GM18520 (cell line): ENCODE data around the gene NCEH1.
"Not testable (repeated sequence)": the region's sequence is repeated elsewhere in the genome, so short reads cannot be mapped to it uniquely, and the experiment has no call there.

ENCODE experiments used
- ATAC-seq: cut with Tn5 transposase; IDR thresholded peaks from one replicate; pipeline ENCODE4 v1.9.1; 2021; ENCODE audit not compliant: unreplicated experiment

The NCEH1 gene

GRCh38 chr3:172708921-172709773 is 1.7 kb downstream of the NCEH1 start:
- no peak for ATAC-seq

DNA sequence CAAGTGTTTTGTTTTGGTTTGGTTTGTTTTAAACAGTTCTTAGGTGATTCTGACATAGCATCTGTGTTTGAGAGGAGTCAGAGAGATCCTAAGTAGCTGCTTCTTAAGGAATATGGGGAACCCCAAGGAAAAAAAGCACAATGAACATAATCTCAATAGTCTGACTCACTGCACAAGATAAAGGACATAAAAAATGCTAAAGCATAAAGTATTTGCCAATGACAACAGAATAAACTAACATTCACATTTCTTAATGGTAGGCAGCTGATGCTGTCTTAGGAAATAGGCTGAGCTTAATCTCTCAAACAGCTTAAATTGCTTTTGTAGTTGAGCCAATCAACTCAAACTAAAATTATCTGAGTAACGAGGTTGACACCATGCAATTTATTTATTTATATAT is 2.9 kb downstream of the NCEH1 start:
- no peak for ATAC-seq

- no peak for ATAC-seq
Observed at GRCh38 chr3:172707030-172707429, 3.8 kb downstream of the NCEH1 start.

DNA sequence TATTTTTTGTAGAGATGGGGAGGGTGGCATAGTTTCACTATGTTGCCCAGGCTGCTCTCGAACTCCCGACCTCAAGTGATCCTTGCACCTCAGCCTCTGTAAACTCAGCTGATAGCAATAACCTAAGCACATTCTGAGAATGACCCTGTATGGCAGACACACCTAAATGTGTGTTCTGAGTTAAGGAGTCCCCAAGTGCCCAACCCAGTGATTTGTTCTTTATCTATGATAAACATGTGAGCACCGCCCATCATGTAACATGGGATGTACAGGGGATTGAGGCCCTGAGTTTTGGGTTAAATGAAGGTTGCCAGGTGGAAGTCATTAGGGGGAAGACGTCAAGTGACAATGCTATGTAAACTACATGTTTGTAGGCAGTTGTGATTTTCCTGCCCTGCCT is 5.7 kb downstream of the NCEH1 start:
- ATAC-seq, result no peak

- no peak for ATAC-seq
Observed at GRCh38 chr3:172704001-172704400, 6.9 kb downstream of the NCEH1 start.

DNA sequence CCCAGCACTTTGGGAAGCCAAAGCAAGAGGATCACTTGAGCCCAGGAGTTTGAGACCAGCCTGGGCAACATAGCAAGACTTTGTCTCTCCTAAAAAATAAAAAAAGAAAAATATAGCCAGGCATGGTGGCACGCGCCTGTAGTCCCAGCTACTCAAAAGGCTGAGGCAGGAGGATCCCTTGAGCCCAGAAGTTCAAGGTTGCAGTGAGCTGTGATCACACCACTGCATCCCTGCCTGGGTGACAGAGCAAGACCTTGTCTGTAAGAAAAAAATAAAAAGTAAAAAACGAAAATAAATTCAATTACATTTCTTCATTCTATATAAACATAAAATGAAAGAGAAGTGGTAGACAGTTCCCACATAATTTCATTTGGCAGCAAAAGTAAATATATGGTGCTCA is 8.1 kb downstream of the NCEH1 start:
- not testable (repeated sequence) for ATAC-seq

DNA sequence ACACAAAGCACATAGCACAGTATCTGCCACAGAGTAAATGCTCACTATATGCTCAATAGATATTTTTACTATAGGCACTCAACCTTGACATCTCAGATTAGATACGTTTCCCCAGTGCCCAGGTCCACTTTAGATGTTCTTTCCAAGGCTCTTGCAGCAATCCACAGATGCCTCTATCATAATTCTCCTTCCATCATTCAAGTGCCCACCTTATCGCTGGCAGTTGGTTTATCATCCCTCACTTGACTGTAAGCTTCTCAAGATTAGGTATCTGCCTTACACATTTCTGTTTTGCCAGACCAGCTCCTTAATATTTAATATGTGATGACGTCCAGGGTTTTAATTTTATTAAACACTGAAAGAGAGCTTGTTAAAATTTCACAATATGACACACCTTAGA is 8.6 kb downstream of the NCEH1 start:
- ATAC-seq, result no peak

- no peak for ATAC-seq
Observed at GRCh38 chr3:172701751-172702150, 9.1 kb downstream of the NCEH1 start.

DNA sequence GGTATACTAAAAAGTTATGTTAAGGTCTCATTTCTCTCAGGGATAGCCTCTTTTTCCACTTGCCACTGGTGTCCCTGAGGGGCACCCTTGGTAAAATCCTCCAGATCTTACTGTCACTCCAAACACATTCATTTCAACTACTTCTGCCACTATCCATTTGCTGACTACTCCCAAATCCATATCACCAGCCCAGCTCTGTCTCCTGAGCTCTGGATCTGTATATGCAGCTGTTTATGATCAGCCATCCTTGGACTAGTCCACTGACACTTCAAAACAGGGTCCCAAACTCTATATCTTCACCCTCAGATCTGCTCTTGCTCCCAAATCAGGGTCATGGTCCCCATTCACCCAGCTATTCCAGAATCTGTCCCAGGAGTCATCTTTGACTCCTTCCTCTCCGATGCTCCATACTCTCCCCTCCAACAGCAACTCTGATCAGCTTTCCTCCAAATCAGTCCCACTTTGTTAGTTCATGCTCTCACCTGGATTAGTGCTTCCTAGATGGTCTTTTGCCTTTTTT is 9.9 kb downstream of the NCEH1 start:
- no peak for ATAC-seq

DNA sequence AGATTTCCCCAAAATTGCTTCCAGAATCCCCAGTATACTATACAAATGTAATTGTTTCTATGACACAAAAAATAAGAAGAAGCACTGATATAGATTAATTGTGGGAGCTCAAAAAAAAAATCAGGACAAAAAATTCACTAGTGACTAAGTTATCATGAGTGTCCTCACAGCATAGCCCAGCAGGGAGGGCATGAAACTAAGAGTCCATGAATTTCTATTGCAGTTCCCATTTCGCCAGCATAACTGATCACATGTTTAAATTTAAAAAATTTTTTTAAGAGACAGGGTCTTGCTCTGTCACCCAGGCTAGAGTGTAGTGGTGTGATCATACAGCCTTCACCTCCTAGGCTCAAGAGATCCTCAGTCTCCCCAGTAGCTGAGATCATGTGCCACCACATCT is 10.6 kb downstream of the NCEH1 start:
- no peak for ATAC-seq

DNA sequence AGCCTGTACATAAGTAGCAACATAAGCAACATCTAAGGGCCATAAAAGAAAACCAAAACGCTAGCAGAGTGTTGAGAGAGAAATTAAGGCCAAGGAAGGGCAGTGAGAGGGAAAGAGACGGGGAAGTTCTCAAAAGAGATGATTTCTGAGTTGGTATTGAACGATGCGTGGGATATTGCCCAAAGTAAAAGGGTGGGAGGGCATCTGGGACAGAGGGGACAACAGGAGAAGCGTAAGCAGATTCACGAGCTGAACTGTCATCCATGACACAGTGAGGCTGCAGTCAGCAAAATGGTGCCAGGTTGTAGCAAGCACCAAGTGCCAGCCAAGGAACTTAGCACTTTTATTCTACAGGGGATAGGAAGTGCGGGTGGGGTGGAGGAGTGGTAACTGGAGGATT is 11.8 kb downstream of the NCEH1 start:
- ATAC-seq, result no peak

GRCh38 chr3:172698631-172699030 is 12.2 kb downstream of the NCEH1 start:
- ATAC-seq, result no peak

- ATAC-seq, result no peak
Observed at GRCh38 chr3:172697558-172697957, 13.3 kb downstream of the NCEH1 start.

DNA sequence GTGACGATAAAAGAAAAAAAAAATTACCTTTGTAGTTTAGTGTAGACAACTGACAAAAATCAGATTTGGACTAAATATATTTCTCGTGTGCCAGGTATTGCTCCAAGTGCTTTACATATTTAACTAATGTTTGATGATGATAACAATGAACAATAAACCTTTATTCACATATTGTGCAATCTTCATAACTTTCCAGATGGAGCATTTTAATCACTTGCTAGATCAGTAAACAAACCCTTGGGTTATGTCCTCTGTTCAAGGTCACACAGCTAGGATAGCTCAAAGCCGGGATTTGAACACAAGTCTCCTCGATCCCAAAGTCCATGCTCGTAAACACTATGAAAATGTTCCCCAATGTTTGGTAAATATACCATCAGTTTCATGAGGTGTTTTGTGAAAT is 14.5 kb downstream of the NCEH1 start:
- ATAC-seq, result no peak

GRCh38 chr3:172694573-172695246 is 16.2 kb downstream of the NCEH1 start:
- ATAC-seq, result no peak

- ATAC-seq, result no peak
Observed at GRCh38 chr3:172692751-172693338, 18.0 kb downstream of the NCEH1 start.

GRCh38 chr3:172690936-172691335 is 19.9 kb downstream of the NCEH1 start:
- no peak for ATAC-seq

DNA sequence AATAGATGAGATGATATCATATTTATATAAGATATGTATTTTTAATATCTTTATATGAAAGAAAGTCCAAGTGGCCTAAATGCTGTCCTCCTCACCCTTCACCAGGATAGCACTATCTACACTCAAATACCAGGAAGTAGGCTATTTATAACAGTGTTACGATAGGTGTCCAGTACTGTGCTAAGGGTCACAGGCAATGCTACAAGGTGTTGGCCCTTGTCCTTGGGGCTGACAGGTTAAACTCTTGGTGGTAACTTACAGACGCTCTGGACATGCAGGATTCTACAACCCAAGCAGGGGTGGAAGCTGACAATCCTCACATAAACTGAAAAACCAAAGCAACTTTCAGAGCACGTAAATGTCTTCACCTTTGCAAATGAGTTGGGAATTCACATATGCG is 22.3 kb downstream of the NCEH1 start:
- ATAC-seq, result no peak

DNA sequence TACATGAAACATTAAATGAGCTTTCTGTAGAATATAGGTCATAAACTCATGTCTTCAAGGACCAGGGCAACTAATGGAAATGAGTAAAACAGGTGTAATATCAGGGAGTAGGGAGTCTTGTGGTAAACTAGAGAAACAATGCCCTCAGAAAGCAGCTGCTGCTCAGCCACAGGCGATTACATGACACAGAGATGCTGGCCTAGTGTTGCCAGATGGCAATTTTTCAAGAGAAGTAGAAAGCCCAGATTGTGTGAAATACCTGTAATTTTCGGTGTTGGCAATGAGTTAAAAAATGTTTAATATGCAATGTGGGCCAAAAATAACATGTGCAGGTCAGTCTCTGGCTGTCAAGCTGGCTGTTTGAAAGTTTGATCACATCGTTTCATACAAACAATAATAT is 23.4 kb downstream of the NCEH1 start:
- no peak for ATAC-seq

GRCh38 chr3:172685331-172686214 is 25.3 kb downstream of the NCEH1 start:
- ATAC-seq, result no peak

DNA sequence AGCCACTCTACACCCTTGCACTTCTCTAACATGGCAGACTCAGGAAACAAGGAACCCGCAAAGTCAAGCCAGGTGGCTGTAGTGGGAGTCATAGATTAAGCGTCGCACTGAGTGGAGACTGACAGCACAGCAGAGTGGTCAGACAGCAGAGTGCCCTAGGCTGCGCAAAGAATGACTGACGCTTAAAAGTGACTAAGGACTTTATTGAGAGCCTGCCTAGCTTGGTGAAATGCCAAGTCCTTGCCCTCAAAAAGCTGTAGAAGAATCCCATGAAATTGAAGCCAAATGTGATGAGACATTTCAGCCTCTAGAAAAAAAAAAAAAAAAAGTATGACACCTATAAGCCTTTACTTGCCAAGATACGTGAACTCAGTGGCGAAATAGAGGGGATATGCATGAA is 30.2 kb downstream of the NCEH1 start:
- no peak for ATAC-seq
